ENCODE data around the gene LGALS4. TPM values are rescaled to one million over a fixed set of nuclear protein-coding genes. Genes with fewer than 3 reads are reported as not detected.
A peak's percentile ranks its signal among the peaks of the same experiment; 100 is the strongest.

LGALS4 gene
- total RNA-seq, 1 donor from 2014 or later: 0.32 TPM

DNA sequence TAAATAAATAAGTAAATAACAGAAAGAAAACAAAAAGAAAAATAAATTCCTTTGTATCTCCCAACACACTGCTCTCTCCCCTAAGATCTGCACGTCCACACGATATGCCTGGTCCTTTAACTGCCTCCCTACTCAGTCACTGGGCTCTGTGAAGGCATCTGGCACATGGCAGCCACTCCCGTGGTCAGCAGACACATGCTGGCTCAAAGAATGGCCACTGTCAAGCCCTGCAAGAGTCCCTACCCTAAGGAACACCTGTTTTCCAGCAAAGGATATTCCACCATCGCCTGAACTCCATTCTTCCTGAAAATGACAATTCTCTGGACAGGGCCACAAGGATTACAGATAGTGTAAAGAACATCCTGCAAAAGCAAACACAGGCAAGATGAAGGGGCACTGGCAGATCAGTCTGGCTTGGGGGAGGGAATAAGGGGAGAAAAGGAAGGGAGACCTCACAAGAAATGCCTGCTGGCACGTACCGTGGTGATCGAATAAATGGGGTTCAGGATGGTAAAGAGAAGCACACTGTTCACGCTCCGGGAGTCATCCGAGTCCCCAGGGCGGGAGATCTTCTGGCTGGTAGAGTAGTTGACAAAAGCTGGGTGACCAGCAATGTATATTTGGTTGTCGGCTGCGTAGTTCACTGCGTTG is 32.8 kb upstream of the LGALS4 start:
- Histone ChIP-seq H3K4me2 (ENCODE audit: low read length) (no peak overlapping the region), H4K20me1 (ENCODE audit: insufficient read depth, low read length) (peaks cover 85% of the 10 kb centered on the region), H3K9ac (ENCODE audit: low read length) (no peak overlapping the region), H3K4me3 (ENCODE audit: insufficient read depth, low read depth, low read length) (no peak overlapping the region), H3K27ac (ENCODE audit: low read depth, low read length) (no peak overlapping the region), H3K27me3 (ENCODE audit: insufficient read depth, low read length) (no peaks in the 10 kb centered on the region), H3K79me2 (ENCODE audit: insufficient read depth, low read length) (peaks cover 87% of the 10 kb centered on the region), H2AFZ (ENCODE audit: low read depth, low read length) (no peak overlapping the region), H3K36me3 (ENCODE audit: insufficient read depth, low read length) (peaks cover 61% of the 10 kb centered on the region), H3K9me3 (ENCODE audit: insufficient read depth, low read depth, low read length) (no peaks in the 10 kb centered on the region), H3K4me1 (ENCODE audit: insufficient read depth, low read length) (peaks cover 12% of the 10 kb centered on the region)
- Mint-ChIP-seq H3K9me3 (ENCODE audit: unreplicated experiment) (no peaks in the 10 kb centered on the region), H3K4me3 (ENCODE audit: unreplicated experiment) (no peak overlapping the region), H3K4me1 (ENCODE audit: low read depth, unreplicated experiment) (peaks cover 17% of the 10 kb centered on the region), H3K36me3 (ENCODE audit: low read depth, unreplicated experiment) (peaks cover 30% of the 10 kb centered on the region), H3K27ac (ENCODE audit: unreplicated experiment) (no peak overlapping the region), H3K27me3 (ENCODE audit: low read depth, unreplicated experiment) (no peaks in the 10 kb centered on the region)
- TF ChIP-seq, protein P1, sequence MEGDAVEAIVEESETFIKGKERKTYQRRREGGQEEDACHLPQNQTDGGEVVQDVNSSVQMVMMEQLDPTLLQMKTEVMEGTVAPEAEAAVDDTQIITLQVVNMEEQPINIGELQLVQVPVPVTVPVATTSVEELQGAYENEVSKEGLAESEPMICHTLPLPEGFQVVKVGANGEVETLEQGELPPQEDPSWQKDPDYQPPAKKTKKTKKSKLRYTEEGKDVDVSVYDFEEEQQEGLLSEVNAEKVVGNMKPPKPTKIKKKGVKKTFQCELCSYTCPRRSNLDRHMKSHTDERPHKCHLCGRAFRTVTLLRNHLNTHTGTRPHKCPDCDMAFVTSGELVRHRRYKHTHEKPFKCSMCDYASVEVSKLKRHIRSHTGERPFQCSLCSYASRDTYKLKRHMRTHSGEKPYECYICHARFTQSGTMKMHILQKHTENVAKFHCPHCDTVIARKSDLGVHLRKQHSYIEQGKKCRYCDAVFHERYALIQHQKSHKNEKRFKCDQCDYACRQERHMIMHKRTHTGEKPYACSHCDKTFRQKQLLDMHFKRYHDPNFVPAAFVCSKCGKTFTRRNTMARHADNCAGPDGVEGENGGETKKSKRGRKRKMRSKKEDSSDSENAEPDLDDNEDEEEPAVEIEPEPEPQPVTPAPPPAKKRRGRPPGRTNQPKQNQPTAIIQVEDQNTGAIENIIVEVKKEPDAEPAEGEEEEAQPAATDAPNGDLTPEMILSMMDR (IDR thresholded peaks at IDR 0.05; ENCODE audit: insufficient read depth, low read depth, low read length): no peak
- no peak for TF ChIP-seq EZH2 (IDR thresholded peaks at IDR 0.05; ENCODE audit: insufficient read depth, low read length)
- no peak for DNase-seq (ENCODE audit: low read depth)
- no peak for FAIRE-seq

DNA sequence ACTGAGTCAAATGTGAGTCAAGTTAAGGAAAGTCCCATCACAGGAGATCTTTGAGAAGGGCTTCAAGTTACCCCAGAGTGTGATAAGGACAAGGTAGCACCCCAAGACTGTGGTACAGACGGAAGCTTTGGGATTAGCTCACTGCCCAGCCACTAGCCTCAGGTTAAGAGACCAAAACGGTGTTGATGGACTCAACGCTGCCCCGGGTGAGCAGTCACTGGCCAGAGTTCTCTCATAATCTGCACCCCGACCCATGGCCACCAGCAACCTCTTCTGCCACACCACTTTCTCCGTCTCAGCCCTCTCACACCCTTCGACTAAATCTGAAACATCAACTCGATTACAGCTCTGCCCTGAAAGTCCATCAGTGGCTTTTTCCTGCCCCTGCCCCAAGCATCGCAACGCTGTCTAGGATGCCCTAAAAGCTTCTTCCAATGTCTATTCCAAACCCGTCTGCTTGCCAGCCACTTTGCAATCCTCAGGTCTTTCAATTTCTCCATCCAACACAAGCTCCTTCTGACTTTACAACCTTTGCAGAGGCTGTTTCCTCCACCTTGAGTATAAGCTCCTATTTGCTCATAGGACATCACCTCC is 31.4 kb upstream of the LGALS4 start:
- peaks cover 17% of the 10 kb centered on the region for H3K4me1 Mint-ChIP-seq (ENCODE audit: low read depth, unreplicated experiment)
- H2AFZ ChIP-seq (ENCODE audit: low read depth, low read length): no peak overlapping the region

More for the DNA sequence above, 31.4 kb upstream of the LGALS4 start:
- Histone ChIP-seq H3K4me1 (ENCODE audit: insufficient read depth, low read length) (peaks cover 12% of the 10 kb centered on the region), H3K4me2 (ENCODE audit: low read length) (no peak overlapping the region), H3K4me3 (ENCODE audit: insufficient read depth, low read depth, low read length) (no peak overlapping the region), H3K9ac (ENCODE audit: low read length) (no peak overlapping the region), H4K20me1 (ENCODE audit: insufficient read depth, low read length) (peaks cover 96% of the 10 kb centered on the region), H3K9me3 (ENCODE audit: insufficient read depth, low read depth, low read length) (no peaks in the 10 kb centered on the region), H3K27me3 (ENCODE audit: insufficient read depth, low read length) (no peaks in the 10 kb centered on the region), H3K27ac (ENCODE audit: low read depth, low read length) (no peak overlapping the region), H3K79me2 (ENCODE audit: insufficient read depth, low read length) (peaks cover 90% of the 10 kb centered on the region), H3K36me3 (ENCODE audit: insufficient read depth, low read length) (peaks cover 71% of the 10 kb centered on the region)
- H3K27me3 Mint-ChIP-seq (ENCODE audit: low read depth, unreplicated experiment): no peaks in the 10 kb centered on the region
- DNase-seq (ENCODE audit: low read depth): no peak
- H3K27ac Mint-ChIP-seq (ENCODE audit: unreplicated experiment): peak overlapping the region; percentile 28
- peaks cover 30% of the 10 kb centered on the region for H3K36me3 Mint-ChIP-seq (ENCODE audit: low read depth, unreplicated experiment)
- TF ChIP-seq, protein P1 (IDR thresholded peaks at IDR 0.05; ENCODE audit: insufficient read depth, low read depth, low read length): no peak
- no peak for TF ChIP-seq EZH2 (IDR thresholded peaks at IDR 0.05; ENCODE audit: insufficient read depth, low read length)
- no peaks in the 10 kb centered on the region for H3K9me3 Mint-ChIP-seq (ENCODE audit: unreplicated experiment)
- FAIRE-seq: no peak
- no peak overlapping the region for H3K4me3 Mint-ChIP-seq (ENCODE audit: unreplicated experiment)
